GM23248 (cell line): ENCODE data around the gene ITGA1. TPM values are rescaled to one million over a fixed set of nuclear protein-coding genes. Genes with fewer than 3 reads are reported as not detected.
"Not testable (repeated sequence)": the region's sequence is repeated elsewhere in the genome, so short reads cannot be mapped to it uniquely, and the experiment has no call there.

Source experiments
- DNase-seq: peaks from one replicate; pipeline ENCODE4 v3.0.0-alpha.2; 2015
- H2AFZ ChIP-seq: fragments of 200-600 bp; sonication (generic); 2 replicates; pipeline ENCODE4 v1.6.1; 2016; ENCODE audit warnings: antibody characterized with exemption
- H3F3A ChIP-seq: fragments of 200-600 bp; sonication (generic); 2 replicates; pipeline ENCODE4 v1.6.1; 2016; ENCODE audit warnings: mild to moderate bottlenecking, antibody characterized with exemption, mixed run types; ENCODE audit not compliant: insufficient read depth
- H3K27ac ChIP-seq: fragments of 200-600 bp; sonication (generic); 2 replicates; pipeline ENCODE4 v1.5.1; 2016; ENCODE audit warnings: mild to moderate bottlenecking
- H3K27me3 ChIP-seq: fragments of 200-600 bp; sonication (generic); replicated peaks from 2 replicates; pipeline ENCODE4 v1.6.1; 2016; ENCODE audit warnings: mild to moderate bottlenecking; ENCODE audit not compliant: insufficient read depth
- H3K36me3 ChIP-seq: fragments of 200-600 bp; sonication (generic); 2 replicates; pipeline ENCODE4 v1.6.1; 2016; ENCODE audit warnings: low read depth, mild to moderate bottlenecking
- H3K4me1 ChIP-seq: fragments of 200-600 bp; sonication (generic); 2 replicates; pipeline ENCODE4 v1.6.1; 2016; ENCODE audit warnings: mild to moderate bottlenecking; ENCODE audit not compliant: insufficient read depth
- H3K4me2 ChIP-seq: fragments of 200-600 bp; sonication (generic); one replicate; pipeline ENCODE4 v1.6.1; 2016; ENCODE audit warnings: mild to moderate bottlenecking; ENCODE audit not compliant: unreplicated experiment
- H3K4me3 ChIP-seq: fragments of 200-600 bp; sonication (generic); 2 replicates; pipeline ENCODE4 v1.5.1; 2016; ENCODE audit warnings: mild to moderate bottlenecking
- H3K79me2 ChIP-seq: fragments of 200-600 bp; sonication (generic); 2 replicates; pipeline ENCODE4 v1.6.1; 2016; ENCODE audit warnings: mild to moderate bottlenecking; ENCODE audit not compliant: insufficient read depth
- H3K9ac ChIP-seq: fragments of 200-600 bp; sonication (generic); 2 replicates; pipeline ENCODE4 v1.6.1; 2016; ENCODE audit warnings: mild to moderate bottlenecking
- H3K9me2 ChIP-seq: fragments of 200-600 bp; sonication (generic); 2 replicates; pipeline ENCODE4 v1.6.1; 2016; ENCODE audit warnings: mixed run types, mild to moderate bottlenecking, moderate library complexity; ENCODE audit not compliant: insufficient read depth
- H3K9me3 ChIP-seq: fragments of 200-600 bp; sonication (generic); one replicate; pipeline ENCODE4 v1.6.1; 2017; ENCODE audit warnings: low read depth
- H4K20me1 ChIP-seq: fragments of 200-600 bp; sonication (generic); 2 replicates; pipeline ENCODE4 v1.6.0; 2016; ENCODE audit not compliant: insufficient read depth
- EZH2 ChIP-seq: fragments of 200-600 bp; sonication (generic); IDR thresholded peaks from 2 replicates; pipeline ENCODE4 v1.6.1; 2018; ENCODE audit warnings: antibody characterized with exemption, mild to moderate bottlenecking; ENCODE audit not compliant: insufficient read depth, poor library complexity, severe bottlenecking
- EZH2phosphoT487 ChIP-seq: fragments of 200-600 bp; sonication (generic); IDR thresholded peaks from 2 replicates; pipeline ENCODE4 v1.6.1; 2018; ENCODE audit warnings: antibody characterized with exemption, moderate library complexity, mild to moderate bottlenecking, low read depth; ENCODE audit not compliant: insufficient read depth
- WGBS, 2 experiments: methylation state at CpG; one replicate each; pipeline ENCODE4 v1.1.6; 2015 to 2017; ENCODE audit warnings: low lambda C conversion rate in 2 of 2, low coverage in 1 of 2; ENCODE audit errors: missing lambda C conversion rate in 2 of 2; 5-methylcytosine and 5-hydroxymethylcytosine counted together
- in situ Hi-C: fragments of 300-500 bp; cut with MboI; formaldehyde crosslinking; loops from 2 replicates; pipeline ENCODE4 v1.15.0; 2020
- polyA plus RNA-seq: library from polyadenylated mRNA; unstranded; fragments of >200 nt; fragmentation: Nextera tagmentation; extraction: Ambion mirVana; gene quantifications from 2 replicates; pipeline ENCODE4 v1.2.1, GENCODE V29; 2016
- total RNA-seq: library from RNA; depleted of rRNA; stranded (reverse); fragments of >200 nt; shearing (Covaris generic); gene quantifications from 2 replicates; pipeline ENCODE4 v1.2.3, GENCODE V29; 2014

The ITGA1 gene
- total and polyA plus RNA-seq, 2 experiments from 2014 or later: 8.9 to 18.4 TPM

- in situ Hi-C loops: no loop called here
- H3K9ac ChIP-seq: no peak overlapping the region
- H3K36me3 ChIP-seq: no peaks in the 10 kb centered on the region
- no peaks in the 10 kb centered on the region for H3K27me3 ChIP-seq
- no peak overlapping the region for H3K4me2 ChIP-seq
- no peak overlapping the region for H2AFZ ChIP-seq
- no peak for TF ChIP-seq EZH2phosphoT487
- no peak for TF ChIP-seq EZH2
- H3K4me1 ChIP-seq: peaks cover 36% of the 10 kb centered on the region
- no peaks in the 10 kb centered on the region for H3K9me2 ChIP-seq
- no peaks in the 10 kb centered on the region for H4K20me1 ChIP-seq
- DNase-seq: peak; percentile 9
- no peak overlapping the region for H3K27ac ChIP-seq
- no peaks in the 10 kb centered on the region for H3K79me2 ChIP-seq
- H3F3A ChIP-seq: peaks cover 41% of the 10 kb centered on the region; the same call in 1 of the 2 replicates
- no peak overlapping the region for H3K4me3 ChIP-seq
- H3K9me3 ChIP-seq: no peaks in the 10 kb centered on the region
Measured at GRCh38 chr5:52842111-52842510, 54.4 kb downstream of the ITGA1 start.

DNA sequence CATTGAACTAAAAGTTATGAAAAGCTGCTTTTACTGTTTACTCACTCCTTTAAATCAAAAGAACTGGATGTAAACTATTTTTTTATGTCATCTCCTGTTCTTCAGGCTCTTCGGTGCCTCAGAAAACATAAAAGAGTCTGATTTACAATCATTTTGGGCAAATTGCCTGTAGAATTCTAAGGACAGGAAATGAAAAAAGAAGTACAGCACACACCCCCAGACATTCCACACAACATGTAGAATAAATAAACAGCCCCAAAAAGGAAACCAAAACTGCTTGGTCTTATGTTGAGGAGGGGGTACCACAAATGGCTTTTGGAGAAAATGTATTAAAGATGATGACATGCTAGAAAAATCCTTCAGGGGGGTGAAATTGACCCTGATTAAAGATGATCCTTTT is 57.2 kb downstream of the ITGA1 start:
- no peaks in the 10 kb centered on the region for H3K79me2 ChIP-seq

GRCh38 chr5:52846182-52846842 is 58.6 kb downstream of the ITGA1 start:
- Histone ChIP-seq H3K4me3 (no peak overlapping the region), H3K79me2 (no peaks in the 10 kb centered on the region), H3K27me3 (no peaks in the 10 kb centered on the region), H3K9me2 (no peaks in the 10 kb centered on the region), H3K27ac (no peak overlapping the region), H3K9ac (no peak overlapping the region), H2AFZ (0 out of 2 replicates have a peak overlapping the region, but pooled peaks have one; percentile 11), H3K4me1 (peaks cover 21% of the 10 kb centered on the region), H3K9me3 (no peaks in the 10 kb centered on the region), H3F3A (peaks cover 19% of the 10 kb centered on the region; the same call in 1 of the 2 replicates), H4K20me1 (no peaks in the 10 kb centered on the region), H3K4me2 (no peak overlapping the region), H3K36me3 (no peaks in the 10 kb centered on the region)
- peak; percentile 41 for DNase-seq
- in situ Hi-C loops: no loop called here
- TF ChIP-seq EZH2: no peak
- no peak for TF ChIP-seq EZH2phosphoT487
- WGBS, 2 experiments: 59% methylated on average over 6 of the region's 6 CpGs

More for the DNA sequence above, 57.2 kb downstream of the ITGA1 start:
- Histone ChIP-seq H3K27ac (no peak overlapping the region), H3K4me2 (peak overlapping the region; percentile 67), H3K27me3 (no peaks in the 10 kb centered on the region), H3K36me3 (no peaks in the 10 kb centered on the region), H3K9me3 (no peaks in the 10 kb centered on the region), H4K20me1 (no peaks in the 10 kb centered on the region), H3K4me1 (peaks cover 21% of the 10 kb centered on the region), H3K9ac (no peak overlapping the region), H2AFZ (peak overlapping the region; percentile 24; the same call in 1 of the 2 replicates), H3K4me3 (0 out of 2 replicates have a peak overlapping the region, but pooled peaks have one; percentile 4), H3F3A (peaks cover 27% of the 10 kb centered on the region; the same call in 1 of the 2 replicates), H3K9me2 (no peaks in the 10 kb centered on the region)
- 4 to 13% methylated on average over 1 of the region's 1 CpG for WGBS, 2 experiments
- DNase-seq: peak; percentile 31
- TF ChIP-seq EZH2 (no peak), EZH2phosphoT487 (no peak)
- in situ Hi-C loops: no loop called here

GRCh38 chr5:52848688-52849087 is 61.0 kb downstream of the ITGA1 start:
- H3K36me3 ChIP-seq, H3K79me2 ChIP-seq, DNase-seq, H3K9me2 ChIP-seq, H3K9me3 ChIP-seq, H3K4me2 ChIP-seq, H3K9ac ChIP-seq, H3K4me3 ChIP-seq, in situ Hi-C loops, H3K27me3 ChIP-seq, H2AFZ ChIP-seq, H4K20me1 ChIP-seq, H3K27ac ChIP-seq: not testable (repeated sequence)
- Histone ChIP-seq H3K4me1 (peaks cover 26% of the 10 kb centered on the region), H3F3A (peaks cover 28% of the 10 kb centered on the region)
- 96 to 97% methylated on average over 5 of the region's 5 CpGs for WGBS, 2 experiments

GRCh38 chr5:52849544-52849943 is 61.8 kb downstream of the ITGA1 start:
- no peak for TF ChIP-seq EZH2
- TF ChIP-seq EZH2phosphoT487: no peak
- H2AFZ ChIP-seq: no peak overlapping the region

More at GRCh38 chr5:52849544-52849943, 61.8 kb downstream of the ITGA1 start:
- Histone ChIP-seq H3K79me2 (no peaks in the 10 kb centered on the region), H3K4me1 (peaks cover 31% of the 10 kb centered on the region), H3F3A (peaks cover 36% of the 10 kb centered on the region), H3K4me3 (no peak overlapping the region), H3K9me3 (no peaks in the 10 kb centered on the region), H4K20me1 (no peaks in the 10 kb centered on the region), H3K27me3 (no peaks in the 10 kb centered on the region), H3K9me2 (no peaks in the 10 kb centered on the region), H3K36me3 (no peaks in the 10 kb centered on the region), H3K9ac (no peak overlapping the region), H3K27ac (no peak overlapping the region), H3K4me2 (no peak overlapping the region)
- 94 to 97% methylated on average over 3 of the region's 3 CpGs for WGBS, 2 experiments
- in situ Hi-C loops: no loop called here
- no peak for DNase-seq
